HG03060 (cell line): ENCODE results near the gene RGS6.

ENCODE experiments used
- ATAC-seq: cut with Tn5 transposase; IDR thresholded peaks from one replicate; pipeline ENCODE4 v1.9.1; 2021; ENCODE audit warnings: low read depth, moderate number of reproducible peaks; ENCODE audit not compliant: unreplicated experiment

The RGS6 gene

DNA sequence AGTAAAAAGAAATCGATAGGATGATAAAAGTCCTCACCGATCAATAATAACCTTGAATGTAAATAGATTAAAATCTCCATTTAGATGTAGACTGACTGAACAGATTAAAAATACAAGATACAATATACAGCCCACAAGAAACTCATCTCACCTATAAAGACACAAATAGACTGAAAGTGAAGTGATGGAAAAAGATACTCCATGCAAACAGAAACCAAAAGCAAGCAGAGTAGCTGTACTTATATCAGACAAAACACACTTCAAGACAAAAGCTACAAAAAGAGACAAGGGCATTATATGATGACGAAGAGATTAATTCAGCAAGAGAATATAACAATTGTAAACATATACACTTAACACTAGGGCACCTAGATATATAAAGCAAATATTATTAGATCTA, 444.8 kb downstream of the RGS6 start:
- ATAC-seq = no peak

DNA sequence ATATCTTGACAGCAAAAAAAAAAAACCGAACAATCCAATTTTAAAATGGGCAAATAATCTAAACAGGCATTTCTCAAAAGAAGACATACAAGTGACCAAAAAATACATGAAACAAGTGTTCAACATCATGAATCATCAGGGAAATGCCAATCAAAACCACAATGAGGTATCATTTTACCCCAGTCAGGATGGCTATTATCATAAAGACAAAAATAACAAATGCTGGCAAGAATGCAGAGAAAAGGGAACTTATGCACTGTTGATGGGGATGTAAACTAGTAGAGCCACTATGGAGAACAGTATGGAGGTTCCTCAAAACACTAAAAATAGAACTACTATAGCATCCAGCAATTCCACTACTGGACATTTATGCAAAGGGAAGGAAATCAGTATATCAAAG, 448.2 kb downstream of the RGS6 start:
- no peak for ATAC-seq

DNA sequence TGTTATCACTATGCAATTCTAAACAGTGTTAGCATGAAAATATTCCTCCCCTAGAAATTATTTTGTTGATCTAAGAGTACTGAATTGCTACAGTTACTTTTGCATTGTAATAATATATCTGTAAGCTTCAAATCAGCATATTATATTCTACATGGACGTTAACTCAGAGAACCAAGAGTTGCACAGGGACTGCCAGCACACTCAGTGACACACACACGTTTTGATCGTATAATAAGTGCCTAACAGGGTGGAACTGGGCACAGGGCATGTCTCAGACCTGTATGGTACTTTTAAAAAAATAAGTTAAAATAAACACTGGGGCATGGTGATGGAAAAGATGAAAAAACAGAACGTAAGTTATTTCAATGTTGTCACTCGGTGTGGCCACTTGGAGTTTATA, 451.6 kb downstream of the RGS6 start:
- ATAC-seq = no peak

DNA sequence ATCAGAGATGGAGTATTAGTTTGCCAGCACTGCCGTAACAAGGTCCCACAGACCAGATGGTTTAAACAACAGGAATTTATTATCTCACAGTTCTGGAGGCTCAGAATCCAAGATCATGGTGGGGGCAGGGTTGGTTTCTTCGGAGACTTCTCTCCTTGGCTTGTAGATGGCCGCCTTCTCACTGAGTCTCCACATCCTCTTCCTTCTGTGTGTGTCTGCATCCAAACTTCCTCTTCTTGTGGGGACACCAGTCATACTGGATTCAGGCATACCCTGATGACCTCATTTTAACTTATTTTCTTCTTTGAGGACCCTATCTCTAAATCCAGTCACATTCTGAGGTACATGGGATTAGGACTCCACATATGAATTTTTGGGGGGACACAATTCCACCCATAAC, 455.5 kb downstream of the RGS6 start:
- ATAC-seq = no peak

DNA sequence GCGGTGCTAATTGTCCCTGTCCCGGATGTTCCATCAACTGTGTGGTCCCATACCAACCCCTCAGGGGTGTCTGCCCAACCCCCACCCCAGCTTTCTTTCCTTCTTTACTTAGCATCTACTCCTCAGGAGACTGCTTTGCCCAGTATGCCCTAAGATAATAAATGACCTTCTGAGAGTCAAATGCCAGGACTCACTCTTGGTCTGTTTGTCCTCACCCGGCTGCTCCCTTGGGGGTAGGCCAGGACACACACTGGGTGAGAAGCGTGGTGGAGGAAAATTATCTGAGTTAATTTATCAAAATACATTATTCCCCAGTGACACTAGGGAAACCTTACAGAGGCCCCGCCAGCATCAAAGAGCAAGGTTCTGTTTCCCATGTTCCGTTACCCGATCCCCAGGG, 457.0 kb downstream of the RGS6 start:
- ATAC-seq = no peak

DNA sequence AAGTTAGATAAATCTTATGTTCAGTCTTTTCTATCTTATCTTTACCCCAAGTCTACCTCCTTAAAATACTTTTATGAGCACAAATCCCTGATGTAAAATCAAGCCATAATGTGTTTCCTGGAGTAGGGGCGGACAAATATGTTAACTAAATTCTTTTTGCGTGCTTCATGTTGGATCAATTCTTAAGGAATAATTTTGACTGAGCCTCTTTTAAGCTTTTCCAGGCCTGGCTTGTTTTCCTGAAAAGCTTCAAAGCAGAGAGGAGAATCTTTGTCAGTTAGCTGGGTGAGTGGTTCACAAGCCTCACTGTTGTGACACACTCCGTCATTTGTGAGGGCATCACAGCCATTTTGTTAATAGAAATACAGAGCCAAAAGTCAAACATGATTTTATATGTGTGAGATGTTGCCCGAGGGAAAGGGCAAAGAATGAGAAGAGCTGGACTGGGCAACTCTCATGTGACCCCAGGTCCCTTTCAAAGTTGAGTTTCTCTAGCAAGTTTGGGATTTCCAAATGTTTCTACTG, 468.9 kb downstream of the RGS6 start:
- ATAC-seq = no peak

DNA sequence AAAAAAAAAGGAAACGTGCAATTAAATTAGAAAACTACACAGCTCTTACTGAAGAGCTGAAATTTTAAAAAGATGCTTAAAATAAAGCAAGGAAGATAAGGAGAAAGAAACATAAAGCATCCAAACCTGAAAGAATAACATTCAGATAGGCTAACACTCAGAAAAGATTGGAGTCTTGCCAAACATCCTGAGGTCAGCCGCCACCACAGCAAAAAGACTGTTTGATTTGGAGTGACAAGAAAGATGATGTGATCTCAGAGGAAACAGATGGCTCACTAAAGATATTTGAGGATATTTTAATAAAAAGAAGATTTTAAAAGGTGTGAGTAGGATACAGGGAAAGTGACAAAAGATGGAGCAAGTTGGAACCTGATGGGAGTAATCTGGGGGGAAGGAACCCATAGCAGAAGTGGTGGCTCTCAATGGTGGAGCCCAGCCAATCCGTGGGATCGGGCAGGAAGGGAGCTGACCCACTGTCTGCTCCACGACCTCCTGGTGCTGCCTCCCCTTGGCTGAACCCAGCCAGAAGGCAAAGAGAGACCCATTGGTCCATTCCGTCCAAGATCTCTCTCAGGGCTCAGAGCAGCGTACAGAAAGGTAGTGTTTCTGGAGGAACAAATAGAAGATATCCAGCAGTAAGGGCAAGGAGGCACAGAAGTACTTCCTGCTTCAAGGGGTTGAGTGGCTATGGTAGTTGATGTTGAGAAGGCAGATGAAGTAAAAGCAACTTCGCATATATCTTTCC, 469.6 kb downstream of the RGS6 start:
- no peak for ATAC-seq

DNA sequence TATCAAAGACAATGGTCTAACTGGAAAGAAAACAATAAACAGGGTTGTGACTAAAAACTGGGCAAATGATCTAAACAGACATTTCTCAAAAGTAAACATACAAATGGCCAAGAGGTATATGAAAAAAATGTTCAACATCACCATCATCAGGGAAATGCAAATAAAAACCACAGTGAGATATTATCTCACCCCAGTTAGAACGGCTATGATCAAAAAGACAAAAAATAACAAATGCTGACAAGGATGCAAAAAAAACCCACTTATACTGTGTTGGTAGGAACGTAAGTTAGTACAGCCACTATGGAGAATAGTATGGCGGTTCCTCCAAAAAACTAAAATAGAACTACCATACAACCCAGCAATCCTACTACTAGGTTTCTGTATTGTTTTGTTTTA, 470.1 kb downstream of the RGS6 start:
- ATAC-seq = no peak

DNA sequence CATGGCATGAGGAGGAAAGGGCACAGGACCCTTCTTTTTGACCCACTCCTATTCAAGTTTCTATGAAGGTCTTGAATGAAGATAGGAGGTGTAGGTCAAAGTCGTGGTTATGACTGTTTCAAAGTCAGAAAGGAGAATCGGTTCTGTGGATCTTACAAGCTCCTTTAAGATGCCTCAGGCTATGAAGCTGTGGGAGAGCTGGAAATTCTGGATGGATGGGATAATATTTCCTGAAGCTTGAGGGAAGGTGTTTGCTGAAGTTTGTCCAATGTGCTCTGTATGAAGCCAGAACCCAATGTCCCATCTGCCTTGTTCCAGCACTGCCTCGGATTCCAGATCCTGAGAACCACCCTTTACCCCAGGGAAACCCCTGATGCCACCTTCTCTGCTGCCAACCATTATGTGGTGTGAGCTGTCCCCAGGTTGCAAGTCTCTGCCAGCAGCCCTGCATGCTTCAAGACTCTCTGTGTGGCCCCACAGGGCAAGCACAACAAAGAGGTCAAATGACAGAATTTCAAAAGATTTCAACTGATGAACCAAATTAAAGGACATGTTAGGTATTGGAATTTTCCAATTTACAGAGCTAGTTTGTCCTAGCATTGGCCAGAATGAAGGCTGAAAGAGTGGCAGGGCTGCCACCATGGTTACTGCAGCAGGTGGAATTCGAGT, 472.0 kb downstream of the RGS6 start:
- no peak for ATAC-seq

DNA sequence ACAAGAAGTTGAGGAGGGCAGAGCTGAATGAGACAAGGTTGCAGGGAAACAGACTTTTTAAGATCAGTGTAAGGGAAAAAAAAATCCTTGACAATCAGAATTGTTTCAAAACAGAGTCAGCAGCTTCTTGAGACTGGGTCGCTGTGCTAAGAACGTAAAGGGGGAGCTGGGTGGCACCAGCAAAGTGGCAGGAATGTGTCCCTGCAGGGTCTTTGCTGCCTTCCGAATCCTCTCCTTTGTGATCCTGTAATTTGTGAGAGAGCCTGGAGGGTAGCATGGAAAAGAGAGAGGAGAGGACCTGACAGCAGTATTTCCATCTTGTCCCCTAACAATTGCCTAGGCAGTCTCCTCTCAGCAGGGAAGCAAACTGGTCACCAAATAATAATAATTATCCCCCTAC, 472.8 kb downstream of the RGS6 start:
- no peak for ATAC-seq

DNA sequence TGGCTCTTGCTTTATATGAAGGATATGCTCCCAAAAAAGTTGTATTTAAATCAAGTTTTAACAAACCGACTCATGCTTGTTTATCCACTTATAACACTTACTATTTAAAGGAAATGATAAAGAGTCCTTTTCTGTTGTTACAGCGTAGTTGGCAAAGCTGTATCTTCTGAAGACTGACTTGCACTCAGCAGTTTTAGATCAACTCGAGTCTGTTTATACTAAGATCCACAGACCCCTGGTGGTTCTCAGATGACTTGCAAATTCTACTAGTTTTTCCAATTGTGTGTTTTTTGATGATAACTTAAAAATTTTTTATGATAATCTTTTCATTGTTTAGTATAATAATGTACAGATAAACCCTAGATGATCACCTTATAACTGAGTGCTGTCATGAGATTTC, 475.8 kb downstream of the RGS6 start:
- no peak for ATAC-seq

DNA sequence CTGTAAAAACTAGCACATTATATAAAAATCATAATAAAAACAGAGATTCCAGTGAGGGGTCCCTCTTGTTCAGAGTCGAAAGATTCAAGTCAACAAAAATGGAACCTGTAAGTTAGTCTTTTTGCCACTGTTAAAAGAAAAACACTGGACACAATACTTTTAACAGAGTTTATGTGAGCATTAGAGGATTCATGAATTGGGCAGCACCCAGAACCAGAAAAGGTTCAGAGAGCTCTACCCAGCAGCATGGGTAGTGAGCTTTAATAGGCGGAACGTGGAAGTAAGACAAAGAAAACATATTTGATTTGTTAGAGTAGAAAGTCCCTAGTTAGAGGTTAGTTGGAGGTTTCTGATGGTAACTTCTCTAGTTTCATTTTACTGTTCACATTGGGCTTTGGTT, 476.8 kb downstream of the RGS6 start:
- ATAC-seq = no peak

DNA sequence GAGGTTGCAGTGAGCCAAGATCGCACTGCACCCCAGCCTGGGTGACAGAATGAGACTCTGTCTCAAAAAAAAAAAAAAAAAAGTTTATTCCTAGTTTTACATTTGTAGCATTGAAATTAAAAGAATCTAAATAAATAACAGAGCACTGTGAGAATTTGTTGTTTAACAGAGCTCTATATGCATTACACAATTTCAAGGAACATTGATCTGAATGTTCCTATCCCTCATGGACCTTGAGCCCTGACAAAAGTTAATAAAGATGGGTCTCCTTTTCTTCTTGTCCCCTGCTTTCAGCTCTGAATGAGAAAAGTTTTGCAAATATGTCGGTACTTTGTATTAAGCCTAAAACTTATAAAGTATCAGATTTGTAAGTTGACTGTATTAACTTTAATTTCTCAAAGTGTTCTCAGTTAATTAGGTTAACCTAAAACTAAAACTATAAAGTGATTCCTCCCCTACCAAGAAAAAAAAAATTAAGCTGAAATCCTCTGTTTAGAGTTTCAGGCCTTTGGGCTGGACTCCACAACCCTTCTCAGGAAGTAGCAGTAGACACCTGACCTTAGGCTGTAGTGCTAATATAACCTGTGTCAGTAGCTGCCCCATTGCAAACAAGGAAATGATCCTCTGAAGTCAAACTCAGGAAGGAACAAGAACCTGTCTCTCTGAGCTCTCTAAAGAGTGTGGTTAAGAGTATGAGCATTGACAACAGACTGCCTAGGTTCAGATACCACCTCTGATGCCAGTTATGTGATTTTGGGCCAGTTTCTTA, 484.0 kb downstream of the RGS6 start:
- no peak for ATAC-seq

DNA sequence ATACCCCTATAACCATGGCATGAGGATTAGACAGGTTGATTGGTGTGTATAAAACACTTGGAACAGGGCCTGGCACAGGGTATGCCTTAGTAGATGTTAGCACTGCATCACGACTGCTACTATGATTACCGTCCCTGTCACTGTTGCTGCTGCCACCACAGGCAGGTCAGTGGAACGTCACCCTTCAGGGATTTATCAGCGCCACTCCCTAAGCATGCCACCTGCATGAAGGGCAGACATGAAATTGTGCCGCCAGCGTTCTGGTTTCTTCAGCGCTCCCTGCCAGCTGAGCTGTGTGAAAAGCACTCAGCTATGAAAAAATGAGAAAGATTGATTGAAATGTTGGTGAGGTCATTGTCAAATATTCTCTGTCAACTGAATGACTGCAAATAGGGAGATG, 484.7 kb downstream of the RGS6 start:
- ATAC-seq = no peak

DNA sequence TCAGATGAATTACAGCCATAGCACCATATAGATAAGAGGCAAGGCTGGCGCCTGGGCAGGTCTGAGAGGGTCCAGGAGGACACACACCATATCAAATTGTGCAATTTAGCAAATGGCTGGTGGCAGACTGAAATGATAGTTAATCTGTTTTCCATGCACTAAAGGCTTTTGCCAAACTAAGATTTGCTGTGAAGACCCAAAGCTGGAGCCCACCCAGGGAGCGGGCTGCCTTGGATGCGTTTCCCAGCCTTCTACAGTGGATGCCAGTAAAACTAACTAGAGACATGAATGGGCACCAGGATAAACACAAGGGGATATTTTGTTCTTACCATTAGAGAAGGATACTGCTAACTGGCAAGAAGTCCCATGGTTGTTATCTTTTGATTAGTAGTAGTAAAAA, 486.6 kb downstream of the RGS6 start:
- ATAC-seq = no peak

DNA sequence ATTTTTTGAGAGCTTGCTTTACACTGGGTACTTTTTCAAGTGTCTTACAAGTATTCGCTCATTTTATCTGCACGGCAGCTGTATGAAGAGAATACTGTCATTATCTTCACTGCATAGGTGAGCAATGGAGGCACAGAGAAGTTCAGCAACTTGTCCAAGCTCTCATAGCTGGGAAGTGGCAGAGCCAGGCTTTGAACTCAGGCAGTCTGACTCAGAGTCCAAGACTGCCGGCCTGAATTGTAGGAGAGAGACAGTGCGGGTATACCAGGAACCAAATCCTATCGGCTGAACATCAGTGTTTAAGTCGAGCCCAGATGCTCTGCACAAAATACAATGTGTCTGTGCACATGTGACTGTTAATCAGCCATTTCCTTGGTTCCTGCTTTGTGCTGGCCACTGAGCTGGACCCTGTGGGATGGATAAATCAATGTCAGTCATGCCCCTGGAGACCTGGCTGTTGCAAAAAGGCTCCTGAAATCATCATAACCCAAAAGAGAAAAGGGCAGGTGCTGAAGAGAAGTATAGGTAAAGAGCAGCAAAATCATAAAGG, 487.1 kb downstream of the RGS6 start:
- ATAC-seq = no peak

DNA sequence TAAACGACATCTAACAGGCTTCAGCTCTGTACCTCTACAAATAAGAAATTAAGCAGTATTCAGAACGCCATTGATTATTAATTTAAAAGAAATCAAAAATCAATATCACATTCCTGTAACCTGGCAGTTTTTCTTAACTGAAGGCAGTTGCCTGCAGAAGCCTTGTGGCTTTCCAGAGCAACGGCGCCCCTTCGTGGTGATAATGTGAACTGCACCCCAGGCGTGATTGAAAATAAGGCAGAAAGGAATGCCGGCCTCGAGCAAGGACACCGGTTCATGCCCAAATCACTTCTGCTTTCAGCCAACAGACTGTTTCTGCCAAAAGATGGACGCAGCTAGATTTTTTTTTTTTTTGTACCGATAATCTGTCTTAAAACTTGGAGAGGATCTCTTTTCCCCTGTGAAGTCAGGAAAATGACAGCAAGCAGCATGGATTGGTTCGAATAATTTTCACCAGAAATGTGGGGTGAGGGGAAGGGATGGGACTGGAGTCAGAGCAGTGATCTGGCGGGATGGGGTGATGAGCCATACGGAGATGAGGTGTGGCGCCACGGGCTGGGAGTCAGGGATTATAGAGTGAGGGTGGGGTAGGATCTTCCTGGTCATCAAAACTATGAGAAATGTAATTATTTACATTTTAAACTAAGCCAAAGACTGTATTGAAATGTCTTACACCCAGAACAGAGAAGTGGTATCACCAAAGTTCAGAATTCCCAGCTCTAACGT, 488.7 kb downstream of the RGS6 start:
- ATAC-seq = no peak

DNA sequence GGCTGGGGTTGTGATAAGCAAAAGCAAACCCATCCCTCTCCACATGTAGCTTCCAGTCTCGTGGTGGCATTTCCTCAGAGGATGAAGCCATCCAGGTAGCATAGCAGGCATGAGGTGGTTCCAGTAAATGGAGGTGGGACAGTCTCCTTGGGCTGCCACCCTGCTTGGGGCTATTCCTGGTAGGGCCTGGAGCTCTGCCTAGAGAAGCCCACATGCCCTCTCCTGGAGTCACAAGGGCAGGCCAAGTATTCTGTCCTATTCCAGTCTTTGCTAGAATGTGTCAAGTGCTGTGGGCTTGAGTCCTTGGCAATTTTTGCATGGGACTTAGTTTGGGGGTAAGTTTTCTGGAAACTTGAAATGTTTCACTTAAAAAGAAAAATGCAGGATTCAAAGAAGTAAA, 491.7 kb downstream of the RGS6 start:
- no peak for ATAC-seq

DNA sequence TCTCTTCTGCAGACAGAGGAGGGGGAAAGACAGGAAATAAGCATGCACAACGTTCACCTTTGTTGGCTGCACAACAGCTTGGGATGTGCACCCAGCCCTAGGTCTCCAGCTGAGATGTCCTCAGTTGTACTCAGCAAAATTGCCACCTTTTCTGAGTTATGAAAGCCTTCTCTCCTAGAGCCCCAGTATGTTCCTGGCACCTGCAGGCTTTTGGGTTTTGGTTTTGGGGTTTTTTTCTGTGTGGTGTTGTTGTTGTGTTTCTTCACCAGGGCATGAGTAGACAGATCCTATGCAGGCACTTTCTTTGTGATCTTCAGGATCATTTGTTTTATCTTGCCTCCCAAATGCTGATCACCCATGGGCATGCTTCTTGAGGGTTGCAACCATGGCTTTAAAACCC, 498.2 kb downstream of the RGS6 start:
- ATAC-seq = no peak

DNA sequence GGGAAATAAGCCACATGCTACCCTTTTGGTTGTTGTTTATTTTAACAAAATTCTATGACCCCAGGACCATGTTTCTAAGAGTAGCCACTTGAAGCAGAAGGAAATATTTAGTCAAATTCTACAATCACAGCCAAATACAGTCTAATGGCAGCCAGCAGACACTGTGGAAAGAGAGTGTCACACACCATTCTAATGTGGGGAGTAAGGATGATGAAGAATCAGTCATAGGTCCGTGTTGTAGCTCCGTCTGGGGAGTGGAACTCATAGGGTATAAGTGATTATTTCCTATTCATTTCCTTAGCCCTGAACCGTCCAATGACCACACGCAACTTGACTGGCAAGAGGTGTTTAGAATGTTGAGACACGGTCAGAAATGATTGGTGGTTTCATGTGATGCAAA, 500.5 kb downstream of the RGS6 start:
- ATAC-seq = no peak

DNA sequence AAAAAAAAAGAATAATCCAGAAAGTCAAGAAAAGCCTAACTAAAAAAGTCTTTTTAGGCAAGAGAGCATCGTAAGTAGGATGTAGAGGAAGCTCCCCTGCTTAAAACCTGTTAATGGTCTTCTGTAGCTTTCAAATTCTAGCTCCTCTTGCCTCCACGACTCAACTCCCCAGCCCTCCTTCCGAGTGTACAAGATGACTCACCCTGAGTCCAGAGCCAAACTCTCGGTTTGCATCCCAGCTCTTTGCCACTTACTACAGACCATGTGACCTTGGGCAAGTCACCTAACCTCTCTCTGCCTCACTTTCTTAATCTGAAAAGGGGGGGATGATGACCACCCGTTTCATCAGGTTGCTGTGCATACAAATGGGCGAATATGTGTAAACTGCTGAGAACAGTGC, 501.3 kb downstream of the RGS6 start:
- no peak for ATAC-seq
